GM23338 (cell line): ENCODE results near the gene MYCBP2. TPM values are rescaled to one million over a fixed set of nuclear protein-coding genes. Genes with fewer than 3 reads are reported as not detected.

Experiments used
- ATAC-seq: fragments of 200-7000 bp; cut with Tn5 transposase; 3 replicates; pipeline ENCODE4 v1.9.1; 2020
- DNase-seq: peaks from one replicate; pipeline ENCODE4 v3.0.0-alpha.2; 2015; ENCODE audit warnings: low spot score
- H2AFZ ChIP-seq: fragments of 200-600 bp; sonication (generic); 2 replicates; pipeline ENCODE4 v1.8.0; 2016; ENCODE audit warnings: antibody characterized with exemption, mild to moderate bottlenecking, moderate library complexity
- H3F3A ChIP-seq: fragments of 200-600 bp; sonication (generic); replicated peaks from 2 replicates; pipeline ENCODE4 v1.8.0; 2017; ENCODE audit warnings: antibody characterized with exemption, mixed run types, low read depth
- H3K27ac ChIP-seq: fragments of 200-600 bp; sonication (generic); 2 replicates; pipeline ENCODE4 v1.6.1; 2016; ENCODE audit warnings: low read depth
- H3K27me3 ChIP-seq: fragments of 200-600 bp; sonication (generic); 2 replicates; pipeline ENCODE4 v1.8.0; 2016; ENCODE audit warnings: mild to moderate bottlenecking, mixed run types, moderate library complexity; ENCODE audit not compliant: insufficient read depth
- H3K36me3 ChIP-seq: fragments of 200-600 bp; sonication (generic); 2 replicates; pipeline ENCODE4 v1.8.0; 2016; ENCODE audit warnings: mild to moderate bottlenecking; ENCODE audit not compliant: insufficient read depth
- H3K4me1 ChIP-seq: fragments of 200-600 bp; sonication (generic); 2 replicates; pipeline ENCODE4 v1.8.0; 2016; ENCODE audit warnings: mild to moderate bottlenecking, moderate library complexity; ENCODE audit not compliant: insufficient read depth
- H3K4me2 ChIP-seq: fragments of 200-600 bp; sonication (generic); 2 replicates; pipeline ENCODE4 v1.7.1; 2017; ENCODE audit warnings: mixed run types
- H3K4me3 ChIP-seq: fragments of 200-600 bp; sonication (generic); 2 replicates; pipeline ENCODE4 v1.6.1; 2016; ENCODE audit warnings: mixed run types
- H3K79me2 ChIP-seq: fragments of 200-600 bp; sonication (generic); replicated peaks from 2 replicates; pipeline ENCODE4 v1.8.0; 2017; ENCODE audit warnings: mild to moderate bottlenecking; ENCODE audit not compliant: insufficient read depth
- H3K9me2 ChIP-seq: fragments of 200-600 bp; sonication (generic); 2 replicates; pipeline ENCODE4 v1.8.0; 2017; ENCODE audit not compliant: insufficient read depth
- H4K20me1 ChIP-seq: fragments of 200-600 bp; sonication (generic); replicated peaks from 2 replicates; pipeline ENCODE4 v1.8.0; 2017; ENCODE audit warnings: mild to moderate bottlenecking; ENCODE audit not compliant: insufficient read depth
- H3K27ac Mint-ChIP-seq: 2 replicates; pipeline ENCODE4 v1.8.0; 2020; ENCODE audit warnings: inconsistent platforms, mild to moderate bottlenecking, moderate library complexity, mixed read lengths
- H3K27me3 Mint-ChIP-seq: 3 replicates; pipeline ENCODE4 v1.8.0; 2022; ENCODE audit warnings: low read depth, mild to moderate bottlenecking, moderate library complexity, mixed read lengths, inconsistent platforms; ENCODE audit not compliant: insufficient read depth, poor library complexity
- H3K36me3 Mint-ChIP-seq: 3 replicates; pipeline ENCODE4 v1.8.0; 2021; ENCODE audit warnings: low read depth, mild to moderate bottlenecking, inconsistent platforms, moderate library complexity, mixed read lengths
- H3K4me1 Mint-ChIP-seq: 3 replicates; pipeline ENCODE4 v1.8.0; 2020; ENCODE audit warnings: mild to moderate bottlenecking, inconsistent platforms, mixed read lengths
- H3K4me3 Mint-ChIP-seq: 3 replicates; pipeline ENCODE4 v1.8.0; 2021; ENCODE audit warnings: moderate library complexity, mild to moderate bottlenecking, inconsistent platforms, mixed read lengths
- H3K9me3 Mint-ChIP-seq: 3 replicates; pipeline ENCODE4 v1.8.0; 2020; ENCODE audit warnings: moderate library complexity, mild to moderate bottlenecking, inconsistent platforms, mixed read lengths
- CREB1 ChIP-seq: fragments of 250-450 bp; sonication (Bioruptor Pico); IDR thresholded peaks from 2 replicates; pipeline ENCODE4 v1.5.0; 2020; ENCODE audit warnings: low read depth, mild to moderate bottlenecking, moderate library complexity
- EZH2 ChIP-seq: fragments of 200-600 bp; sonication (generic); IDR thresholded peaks from one replicate; pipeline ENCODE4 v1.8.0; 2017; ENCODE audit warnings: antibody characterized with exemption, mild to moderate bottlenecking, low read depth; ENCODE audit not compliant: unreplicated experiment
- EZH2phosphoT487 ChIP-seq: fragments of 200-600 bp; sonication (generic); IDR thresholded peaks from one replicate; pipeline ENCODE4 v1.8.1; 2018; ENCODE audit warnings: antibody characterized with exemption; ENCODE audit not compliant: unreplicated experiment
- JUNB ChIP-seq: IDR thresholded peaks from one replicate; pipeline ENCODE4 v1.6.1; 2016; ENCODE audit warnings: antibody characterized with exemption; ENCODE audit not compliant: unreplicated experiment
- NANOG ChIP-seq: IDR thresholded peaks from 2 replicates; pipeline ENCODE4 v1.6.1; 2016; ENCODE audit warnings: antibody characterized with exemption, borderline replicate concordance
- POLR2AphosphoS5 ChIP-seq: IDR thresholded peaks from 2 replicates; pipeline ENCODE4 v1.6.1; 2016; ENCODE audit warnings: antibody characterized with exemption, low read depth
- STAT1 ChIP-seq: IDR thresholded peaks from one replicate; pipeline ENCODE4 v1.6.1; 2016; ENCODE audit warnings: antibody characterized with exemption; ENCODE audit not compliant: unreplicated experiment
- ZNF114 ChIP-seq: fragments of 250-450 bp; sonication (Bioruptor Pico); IDR thresholded peaks from 2 replicates; pipeline ENCODE4 v1.5.0; 2020; ENCODE audit warnings: mild to moderate bottlenecking, moderate library complexity
- ZNF331 ChIP-seq: fragments of 250-450 bp; sonication (Bioruptor Pico); IDR thresholded peaks from 2 replicates; pipeline ENCODE4 v1.5.0; 2020; ENCODE audit warnings: low read depth, mild to moderate bottlenecking, moderate library complexity
- polyA plus RNA-seq: library from polyadenylated mRNA; unstranded; fragments of >200 nt; fragmentation: Nextera tagmentation; extraction: Ambion mirVana; gene quantifications from 2 replicates; pipeline ENCODE4 v1.2.1, GENCODE V29; 2016
- total RNA-seq: library from RNA; depleted of rRNA; stranded (reverse); fragments of >200 nt; shearing (Covaris generic); gene quantifications from 2 replicates; pipeline ENCODE4 v1.2.3, GENCODE V29; 2014
- TF ChIP-seq, protein P1 (sequence below): IDR thresholded peaks from one replicate; pipeline ENCODE4 v1.6.1; 2018; ENCODE audit warnings: antibody characterized with exemption; ENCODE audit not compliant: unreplicated experiment
- TF ChIP-seq, protein P2 (sequence below), 2 experiments: fragments of 200-600 bp in 1 of 2; sonication (generic) in 1 of 2; conservative IDR thresholded peaks; 2 replicates each; pipeline versions ENCODE4 v1.5.1 to v1.6.1; 2016 to 2017; ENCODE audit warnings: antibody characterized with exemption in 2 of 2, low read depth in 2 of 2, mild to moderate bottlenecking in 2 of 2, moderate library complexity in 1 of 2
- TF ChIP-seq, protein P3 (sequence below): IDR thresholded peaks from 2 replicates; pipeline ENCODE4 v1.6.1; 2016; ENCODE audit warnings: antibody characterized with exemption
- TF ChIP-seq, protein P4 (sequence below): fragments of 250-450 bp; sonication (Bioruptor Pico); IDR thresholded peaks from 2 replicates; pipeline ENCODE4 v1.5.0; 2020; ENCODE audit warnings: mild to moderate bottlenecking, moderate library complexity

The MYCBP2 gene
- total and polyA plus RNA-seq, 2 experiments from 2014 or later = 54.6 to 77.2 TPM

DNA sequence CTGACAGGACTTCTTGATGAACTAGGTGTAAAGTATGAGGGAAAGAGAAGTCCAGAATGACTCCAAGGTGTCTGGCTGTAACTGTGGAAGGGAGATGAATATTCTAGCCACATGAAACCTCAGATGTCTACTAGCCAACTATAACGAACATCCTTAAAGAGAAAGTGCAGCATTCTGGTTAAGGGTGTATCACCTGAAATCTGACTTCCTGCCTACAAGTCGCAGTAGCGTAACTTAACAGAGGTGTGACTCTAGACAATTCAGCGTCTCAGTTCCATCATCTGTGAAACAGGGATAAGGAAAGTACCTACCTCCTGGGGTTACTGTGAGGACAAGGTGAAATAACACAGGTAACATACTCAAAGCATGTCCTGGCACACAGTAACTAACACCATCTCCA is 154.2 kb downstream of the MYCBP2 start:
- H3K79me2 ChIP-seq = no peaks in the 10 kb centered on the region
- no peaks in the 10 kb centered on the region; the same call in 1 of the 2 replicates for H4K20me1 ChIP-seq
- H3F3A ChIP-seq = no peaks in the 10 kb centered on the region
- no peak overlapping the region for H3K4me2 ChIP-seq
- Mint-ChIP-seq H3K4me1 (no peaks in the 10 kb centered on the region), H3K27me3 (no peaks in the 10 kb centered on the region), H3K27ac (no peak overlapping the region), H3K9me3 (no peaks in the 10 kb centered on the region), H3K4me3 (no peak overlapping the region), H3K36me3 (peaks cover 5% of the 10 kb centered on the region; the same call in 2 of the 3 replicates)
- H3K9me2 ChIP-seq = no peaks in the 10 kb centered on the region
- no peak for ATAC-seq
- H3K27ac ChIP-seq = no peak overlapping the region
- H3K4me1 ChIP-seq = no peaks in the 10 kb centered on the region
- H3K36me3 ChIP-seq = peaks cover 11% of the 10 kb centered on the region; the same call in 1 of the 2 replicates
- no peak overlapping the region for H3K4me3 ChIP-seq
- no peak for DNase-seq
- H3K27me3 ChIP-seq = no peaks in the 10 kb centered on the region
- TF ChIP-seq, protein P1, sequence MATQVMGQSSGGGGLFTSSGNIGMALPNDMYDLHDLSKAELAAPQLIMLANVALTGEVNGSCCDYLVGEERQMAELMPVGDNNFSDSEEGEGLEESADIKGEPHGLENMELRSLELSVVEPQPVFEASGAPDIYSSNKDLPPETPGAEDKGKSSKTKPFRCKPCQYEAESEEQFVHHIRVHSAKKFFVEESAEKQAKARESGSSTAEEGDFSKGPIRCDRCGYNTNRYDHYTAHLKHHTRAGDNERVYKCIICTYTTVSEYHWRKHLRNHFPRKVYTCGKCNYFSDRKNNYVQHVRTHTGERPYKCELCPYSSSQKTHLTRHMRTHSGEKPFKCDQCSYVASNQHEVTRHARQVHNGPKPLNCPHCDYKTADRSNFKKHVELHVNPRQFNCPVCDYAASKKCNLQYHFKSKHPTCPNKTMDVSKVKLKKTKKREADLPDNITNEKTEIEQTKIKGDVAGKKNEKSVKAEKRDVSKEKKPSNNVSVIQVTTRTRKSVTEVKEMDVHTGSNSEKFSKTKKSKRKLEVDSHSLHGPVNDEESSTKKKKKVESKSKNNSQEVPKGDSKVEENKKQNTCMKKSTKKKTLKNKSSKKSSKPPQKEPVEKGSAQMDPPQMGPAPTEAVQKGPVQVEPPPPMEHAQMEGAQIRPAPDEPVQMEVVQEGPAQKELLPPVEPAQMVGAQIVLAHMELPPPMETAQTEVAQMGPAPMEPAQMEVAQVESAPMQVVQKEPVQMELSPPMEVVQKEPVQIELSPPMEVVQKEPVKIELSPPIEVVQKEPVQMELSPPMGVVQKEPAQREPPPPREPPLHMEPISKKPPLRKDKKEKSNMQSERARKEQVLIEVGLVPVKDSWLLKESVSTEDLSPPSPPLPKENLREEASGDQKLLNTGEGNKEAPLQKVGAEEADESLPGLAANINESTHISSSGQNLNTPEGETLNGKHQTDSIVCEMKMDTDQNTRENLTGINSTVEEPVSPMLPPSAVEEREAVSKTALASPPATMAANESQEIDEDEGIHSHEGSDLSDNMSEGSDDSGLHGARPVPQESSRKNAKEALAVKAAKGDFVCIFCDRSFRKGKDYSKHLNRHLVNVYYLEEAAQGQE = no peak
- TF ChIP-seq, protein P2, sequence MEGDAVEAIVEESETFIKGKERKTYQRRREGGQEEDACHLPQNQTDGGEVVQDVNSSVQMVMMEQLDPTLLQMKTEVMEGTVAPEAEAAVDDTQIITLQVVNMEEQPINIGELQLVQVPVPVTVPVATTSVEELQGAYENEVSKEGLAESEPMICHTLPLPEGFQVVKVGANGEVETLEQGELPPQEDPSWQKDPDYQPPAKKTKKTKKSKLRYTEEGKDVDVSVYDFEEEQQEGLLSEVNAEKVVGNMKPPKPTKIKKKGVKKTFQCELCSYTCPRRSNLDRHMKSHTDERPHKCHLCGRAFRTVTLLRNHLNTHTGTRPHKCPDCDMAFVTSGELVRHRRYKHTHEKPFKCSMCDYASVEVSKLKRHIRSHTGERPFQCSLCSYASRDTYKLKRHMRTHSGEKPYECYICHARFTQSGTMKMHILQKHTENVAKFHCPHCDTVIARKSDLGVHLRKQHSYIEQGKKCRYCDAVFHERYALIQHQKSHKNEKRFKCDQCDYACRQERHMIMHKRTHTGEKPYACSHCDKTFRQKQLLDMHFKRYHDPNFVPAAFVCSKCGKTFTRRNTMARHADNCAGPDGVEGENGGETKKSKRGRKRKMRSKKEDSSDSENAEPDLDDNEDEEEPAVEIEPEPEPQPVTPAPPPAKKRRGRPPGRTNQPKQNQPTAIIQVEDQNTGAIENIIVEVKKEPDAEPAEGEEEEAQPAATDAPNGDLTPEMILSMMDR (conservative IDR thresholded peaks at IDR 0.05; ENCODE audit: low read depth in 2 of 2) = no peak
- TF ChIP-seq STAT1 (no peak), EZH2 (no peak), JUNB (no peak), NANOG (no peak), ZNF331 (CRISPR knock-in tag) (no peak), POLR2AphosphoS5 (no peak), EZH2phosphoT487 (no peak), CREB1 (CRISPR knock-in tag) (no peak), ZNF114 (CRISPR knock-in tag) (no peak)
- TF ChIP-seq, protein P3, sequence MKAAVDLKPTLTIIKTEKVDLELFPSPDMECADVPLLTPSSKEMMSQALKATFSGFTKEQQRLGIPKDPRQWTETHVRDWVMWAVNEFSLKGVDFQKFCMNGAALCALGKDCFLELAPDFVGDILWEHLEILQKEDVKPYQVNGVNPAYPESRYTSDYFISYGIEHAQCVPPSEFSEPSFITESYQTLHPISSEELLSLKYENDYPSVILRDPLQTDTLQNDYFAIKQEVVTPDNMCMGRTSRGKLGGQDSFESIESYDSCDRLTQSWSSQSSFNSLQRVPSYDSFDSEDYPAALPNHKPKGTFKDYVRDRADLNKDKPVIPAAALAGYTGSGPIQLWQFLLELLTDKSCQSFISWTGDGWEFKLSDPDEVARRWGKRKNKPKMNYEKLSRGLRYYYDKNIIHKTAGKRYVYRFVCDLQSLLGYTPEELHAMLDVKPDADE = no peak
- TF ChIP-seq, protein P4, sequence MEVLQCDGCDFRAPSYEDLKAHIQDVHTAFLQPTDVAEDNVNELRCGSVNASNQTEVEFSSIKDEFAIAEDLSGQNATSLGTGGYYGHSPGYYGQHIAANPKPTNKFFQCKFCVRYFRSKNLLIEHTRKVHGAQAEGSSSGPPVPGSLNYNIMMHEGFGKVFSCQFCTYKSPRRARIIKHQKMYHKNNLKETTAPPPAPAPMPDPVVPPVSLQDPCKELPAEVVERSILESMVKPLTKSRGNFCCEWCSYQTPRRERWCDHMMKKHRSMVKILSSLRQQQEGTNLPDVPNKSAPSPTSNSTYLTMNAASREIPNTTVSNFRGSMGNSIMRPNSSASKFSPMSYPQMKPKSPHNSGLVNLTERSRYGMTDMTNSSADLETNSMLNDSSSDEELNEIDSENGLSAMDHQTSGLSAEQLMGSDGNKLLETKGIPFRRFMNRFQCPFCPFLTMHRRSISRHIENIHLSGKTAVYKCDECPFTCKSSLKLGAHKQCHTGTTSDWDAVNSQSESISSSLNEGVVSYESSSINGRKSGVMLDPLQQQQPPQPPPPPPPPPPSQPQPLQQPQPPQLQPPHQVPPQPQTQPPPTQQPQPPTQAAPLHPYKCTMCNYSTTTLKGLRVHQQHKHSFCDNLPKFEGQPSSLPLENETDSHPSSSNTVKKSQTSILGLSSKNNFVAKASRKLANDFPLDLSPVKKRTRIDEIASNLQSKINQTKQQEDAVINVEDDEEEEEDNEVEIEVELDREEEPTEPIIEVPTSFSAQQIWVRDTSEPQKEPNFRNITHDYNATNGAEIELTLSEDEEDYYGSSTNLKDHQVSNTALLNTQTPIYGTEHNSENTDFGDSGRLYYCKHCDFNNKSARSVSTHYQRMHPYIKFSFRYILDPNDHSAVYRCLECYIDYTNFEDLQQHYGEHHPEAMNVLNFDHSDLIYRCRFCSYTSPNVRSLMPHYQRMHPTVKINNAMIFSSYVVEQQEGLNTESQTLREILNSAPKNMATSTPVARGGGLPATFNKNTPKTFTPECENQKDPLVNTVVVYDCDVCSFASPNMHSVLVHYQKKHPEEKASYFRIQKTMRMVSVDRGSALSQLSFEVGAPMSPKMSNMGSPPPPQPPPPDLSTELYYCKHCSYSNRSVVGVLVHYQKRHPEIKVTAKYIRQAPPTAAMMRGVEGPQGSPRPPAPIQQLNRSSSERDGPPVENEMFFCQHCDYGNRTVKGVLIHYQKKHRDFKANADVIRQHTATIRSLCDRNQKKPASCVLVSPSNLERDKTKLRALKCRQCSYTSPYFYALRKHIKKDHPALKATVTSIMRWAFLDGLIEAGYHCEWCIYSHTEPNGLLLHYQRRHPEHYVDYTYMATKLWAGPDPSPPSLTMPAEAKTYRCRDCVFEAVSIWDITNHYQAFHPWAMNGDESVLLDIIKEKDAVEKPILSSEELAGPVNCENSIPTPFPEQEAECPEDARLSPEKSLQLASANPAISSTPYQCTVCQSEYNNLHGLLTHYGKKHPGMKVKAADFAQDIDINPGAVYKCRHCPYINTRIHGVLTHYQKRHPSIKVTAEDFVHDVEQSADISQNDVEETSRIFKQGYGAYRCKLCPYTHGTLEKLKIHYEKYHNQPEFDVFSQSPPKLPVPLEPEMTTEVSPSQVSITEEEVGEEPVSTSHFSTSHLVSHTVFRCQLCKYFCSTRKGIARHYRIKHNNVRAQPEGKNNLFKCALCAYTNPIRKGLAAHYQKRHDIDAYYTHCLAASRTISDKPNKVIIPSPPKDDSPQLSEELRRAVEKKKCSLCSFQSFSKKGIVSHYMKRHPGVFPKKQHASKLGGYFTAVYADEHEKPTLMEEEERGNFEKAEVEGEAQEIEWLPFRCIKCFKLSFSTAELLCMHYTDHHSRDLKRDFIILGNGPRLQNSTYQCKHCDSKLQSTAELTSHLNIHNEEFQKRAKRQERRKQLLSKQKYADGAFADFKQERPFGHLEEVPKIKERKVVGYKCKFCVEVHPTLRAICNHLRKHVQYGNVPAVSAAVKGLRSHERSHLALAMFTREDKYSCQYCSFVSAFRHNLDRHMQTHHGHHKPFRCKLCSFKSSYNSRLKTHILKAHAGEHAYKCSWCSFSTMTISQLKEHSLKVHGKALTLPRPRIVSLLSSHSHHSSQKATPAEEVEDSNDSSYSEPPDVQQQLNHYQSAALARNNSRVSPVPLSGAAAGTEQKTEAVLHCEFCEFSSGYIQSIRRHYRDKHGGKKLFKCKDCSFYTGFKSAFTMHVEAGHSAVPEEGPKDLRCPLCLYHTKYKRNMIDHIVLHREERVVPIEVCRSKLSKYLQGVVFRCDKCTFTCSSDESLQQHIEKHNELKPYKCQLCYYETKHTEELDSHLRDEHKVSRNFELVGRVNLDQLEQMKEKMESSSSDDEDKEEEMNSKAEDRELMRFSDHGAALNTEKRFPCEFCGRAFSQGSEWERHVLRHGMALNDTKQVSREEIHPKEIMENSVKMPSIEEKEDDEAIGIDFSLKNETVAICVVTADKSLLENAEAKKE (CRISPR knock-in tag) = no peak
- no peak overlapping the region for H2AFZ ChIP-seq
